Measurements from ENCODE around the gene WT1.

- TF ChIP-seq CTCF (IDR thresholded peaks at IDR 0.05) (no peak), POLR2A (IDR thresholded peaks at IDR 0.05) (no peak)
Measured at GRCh38 chr11:32433101-32433913, 2.0 kb downstream of the WT1 start.
